Neural cell (in vitro differentiated cells): Measurements from ENCODE around the gene ARSB. TPM values are rescaled to one million over a fixed set of nuclear protein-coding genes. Genes with fewer than 3 reads are reported as not detected.

Source experiments
- H2AFZ ChIP-seq: fragments of 200-600, 300-800 bp; sonication (generic), shearing (Covaris generic); 2 replicates; pipeline ENCODE4 v1.6.0; 2014; ENCODE audit warnings: low read depth, mild to moderate bottlenecking, antibody characterized with exemption, low read length, moderate library complexity
- H3F3A ChIP-seq: fragments of 200-600 bp; shearing (Covaris generic); 2 replicates; pipeline ENCODE4 v1.6.1; 2016; ENCODE audit warnings: mild to moderate bottlenecking, moderate library complexity, mixed read lengths, antibody characterized with exemption, low read length; ENCODE audit not compliant: insufficient read depth, poor library complexity, severe bottlenecking
- H3K27ac ChIP-seq: fragments of 200-600, 300-800 bp; sonication (generic), shearing (Covaris generic); 2 replicates; pipeline ENCODE4 v1.5.1; 2014; ENCODE audit warnings: mild to moderate bottlenecking, low read length, moderate library complexity
- H3K27me3 ChIP-seq: fragments of 300-800, 200-600 bp; sonication (generic), shearing (Covaris generic); 2 replicates; pipeline ENCODE4 v1.6.0; 2014; ENCODE audit warnings: mild to moderate bottlenecking, low read depth, low read length, moderate library complexity; ENCODE audit not compliant: insufficient read depth
- H3K36me3 ChIP-seq: fragments of 300-800, 200-600 bp; sonication (generic), shearing (Covaris generic); 2 replicates; pipeline ENCODE4 v1.5.1; 2014; ENCODE audit warnings: mild to moderate bottlenecking, antibody characterized with exemption, low read length, moderate library complexity; ENCODE audit not compliant: insufficient read depth
- H3K4me2 ChIP-seq: fragments of 300-800, 200-600 bp; sonication (generic), shearing (Covaris generic); 2 replicates; pipeline ENCODE4 v1.6.0; 2014; ENCODE audit warnings: mild to moderate bottlenecking, low read length
- H3K4me3 ChIP-seq: fragments of 300-800, 200-600 bp; sonication (generic), shearing (Covaris generic); 2 replicates; pipeline ENCODE4 v1.5.1; 2014; ENCODE audit warnings: mild to moderate bottlenecking, low read length, moderate library complexity
- H3K79me2 ChIP-seq: fragments of 200-600 bp; shearing (Covaris generic); replicated peaks from 2 replicates; pipeline ENCODE4 v1.6.0; 2014; ENCODE audit warnings: mild to moderate bottlenecking, low read length, moderate library complexity; ENCODE audit not compliant: insufficient read depth
- H3K9ac ChIP-seq: fragments of 300-800, 200-600 bp; sonication (generic), shearing (Covaris generic); 2 replicates; pipeline ENCODE4 v1.6.1; 2016; ENCODE audit warnings: mild to moderate bottlenecking, low read length, mixed read lengths
- H3K9me2 ChIP-seq: fragments of 200-600 bp; shearing (Covaris generic); 2 replicates; pipeline ENCODE4 v1.6.1; 2016; ENCODE audit warnings: mild to moderate bottlenecking, low read length, mixed read lengths; ENCODE audit not compliant: insufficient read depth
- H3K9me3 ChIP-seq: fragments of 200-600, 300-800 bp; sonication (generic), shearing (Covaris generic); 2 replicates; pipeline ENCODE4 v1.6.1; 2016; ENCODE audit warnings: mild to moderate bottlenecking, mixed run types, low read length, moderate library complexity, mixed read lengths
- H4K20me1 ChIP-seq: fragments of 200-600 bp; shearing (Covaris generic); 2 replicates; pipeline ENCODE4 v1.6.1; 2016; ENCODE audit warnings: mild to moderate bottlenecking, mixed run types; ENCODE audit not compliant: insufficient read depth
- EP300 ChIP-seq: fragments of 450-650 bp; conservative IDR thresholded peaks from 2 replicates; pipeline ENCODE4 v1.6.1; 2014; ENCODE audit warnings: antibody characterized with exemption, mild to moderate bottlenecking, moderate library complexity; ENCODE audit not compliant: poor library complexity, severe bottlenecking
- EZH2 ChIP-seq: fragments of 200-600, 300-800 bp; shearing (Covaris generic), sonication (generic); IDR thresholded peaks from 2 replicates; pipeline ENCODE4 v1.6.1; 2014; ENCODE audit warnings: antibody characterized with exemption, low read length, borderline replicate concordance, mild to moderate bottlenecking; ENCODE audit not compliant: insufficient read depth, poor library complexity, severe bottlenecking
- MXI1 ChIP-seq: fragments of 450-650 bp; conservative IDR thresholded peaks from 2 replicates; pipeline ENCODE4 v1.6.1; 2014; ENCODE audit warnings: antibody characterized with exemption, mild to moderate bottlenecking; ENCODE audit not compliant: poor library complexity, severe bottlenecking
- POLR2AphosphoS5 ChIP-seq: IDR thresholded peaks from 2 replicates; pipeline ENCODE4 v1.6.1; 2012
- RAD21 ChIP-seq: fragments of 450-650 bp; conservative IDR thresholded peaks from 2 replicates; pipeline ENCODE4 v1.6.1; 2014; ENCODE audit warnings: antibody characterized with exemption, mild to moderate bottlenecking, moderate library complexity
- SMC3 ChIP-seq: fragments of 450-650 bp; conservative IDR thresholded peaks from 2 replicates; pipeline ENCODE4 v1.6.1; 2014; ENCODE audit warnings: antibody characterized with exemption, mild to moderate bottlenecking, moderate library complexity; ENCODE audit not compliant: poor library complexity
- TAF1 ChIP-seq: IDR thresholded peaks from 2 replicates; pipeline ENCODE4 v1.6.1; 2012; ENCODE audit warnings: low read depth
- polyA plus RNA-seq: library from polyadenylated mRNA; depleted of rRNA; stranded (reverse); fragments of >200 nt; gene quantifications from 2 replicates; pipeline ENCODE4 v1.2.3, GENCODE V29; 2014
- TF ChIP-seq, protein P1 (sequence below): fragments of 450-650 bp; IDR thresholded peaks from 2 replicates; pipeline ENCODE4 v1.5.1; 2014; ENCODE audit warnings: antibody characterized with exemption, mild to moderate bottlenecking, moderate library complexity; ENCODE audit not compliant: poor library complexity, severe bottlenecking
- TF ChIP-seq, protein P2 (sequence below): IDR thresholded peaks from 2 replicates; pipeline ENCODE4 v1.6.1; 2012; ENCODE audit warnings: borderline replicate concordance

Gene ARSB
- polyA plus RNA-seq, 1 donor from 2014 or later: 8.7 TPM

GRCh38 chr5:78785454-78785853 is 199.7 kb downstream of the ARSB start:
- Histone ChIP-seq H3K27ac (no peak overlapping the region), H3K4me3 (no peak overlapping the region), H3K27me3 (no peaks in the 10 kb centered on the region), H3F3A (no peaks in the 10 kb centered on the region), H2AFZ (no peak overlapping the region), H3K9ac (no peak overlapping the region), H3K79me2 (no peaks in the 10 kb centered on the region), H4K20me1 (no peaks in the 10 kb centered on the region), H3K4me2 (no peak overlapping the region), H3K9me2 (no peaks in the 10 kb centered on the region), H3K9me3 (no peaks in the 10 kb centered on the region), H3K36me3 (no peaks in the 10 kb centered on the region)
- no peak for TF ChIP-seq TAF1
- TF ChIP-seq POLR2AphosphoS5: peak; percentile 73
- TF ChIP-seq, protein P1, sequence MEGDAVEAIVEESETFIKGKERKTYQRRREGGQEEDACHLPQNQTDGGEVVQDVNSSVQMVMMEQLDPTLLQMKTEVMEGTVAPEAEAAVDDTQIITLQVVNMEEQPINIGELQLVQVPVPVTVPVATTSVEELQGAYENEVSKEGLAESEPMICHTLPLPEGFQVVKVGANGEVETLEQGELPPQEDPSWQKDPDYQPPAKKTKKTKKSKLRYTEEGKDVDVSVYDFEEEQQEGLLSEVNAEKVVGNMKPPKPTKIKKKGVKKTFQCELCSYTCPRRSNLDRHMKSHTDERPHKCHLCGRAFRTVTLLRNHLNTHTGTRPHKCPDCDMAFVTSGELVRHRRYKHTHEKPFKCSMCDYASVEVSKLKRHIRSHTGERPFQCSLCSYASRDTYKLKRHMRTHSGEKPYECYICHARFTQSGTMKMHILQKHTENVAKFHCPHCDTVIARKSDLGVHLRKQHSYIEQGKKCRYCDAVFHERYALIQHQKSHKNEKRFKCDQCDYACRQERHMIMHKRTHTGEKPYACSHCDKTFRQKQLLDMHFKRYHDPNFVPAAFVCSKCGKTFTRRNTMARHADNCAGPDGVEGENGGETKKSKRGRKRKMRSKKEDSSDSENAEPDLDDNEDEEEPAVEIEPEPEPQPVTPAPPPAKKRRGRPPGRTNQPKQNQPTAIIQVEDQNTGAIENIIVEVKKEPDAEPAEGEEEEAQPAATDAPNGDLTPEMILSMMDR: no peak
- TF ChIP-seq EZH2: no peak
- TF ChIP-seq, protein P2, sequence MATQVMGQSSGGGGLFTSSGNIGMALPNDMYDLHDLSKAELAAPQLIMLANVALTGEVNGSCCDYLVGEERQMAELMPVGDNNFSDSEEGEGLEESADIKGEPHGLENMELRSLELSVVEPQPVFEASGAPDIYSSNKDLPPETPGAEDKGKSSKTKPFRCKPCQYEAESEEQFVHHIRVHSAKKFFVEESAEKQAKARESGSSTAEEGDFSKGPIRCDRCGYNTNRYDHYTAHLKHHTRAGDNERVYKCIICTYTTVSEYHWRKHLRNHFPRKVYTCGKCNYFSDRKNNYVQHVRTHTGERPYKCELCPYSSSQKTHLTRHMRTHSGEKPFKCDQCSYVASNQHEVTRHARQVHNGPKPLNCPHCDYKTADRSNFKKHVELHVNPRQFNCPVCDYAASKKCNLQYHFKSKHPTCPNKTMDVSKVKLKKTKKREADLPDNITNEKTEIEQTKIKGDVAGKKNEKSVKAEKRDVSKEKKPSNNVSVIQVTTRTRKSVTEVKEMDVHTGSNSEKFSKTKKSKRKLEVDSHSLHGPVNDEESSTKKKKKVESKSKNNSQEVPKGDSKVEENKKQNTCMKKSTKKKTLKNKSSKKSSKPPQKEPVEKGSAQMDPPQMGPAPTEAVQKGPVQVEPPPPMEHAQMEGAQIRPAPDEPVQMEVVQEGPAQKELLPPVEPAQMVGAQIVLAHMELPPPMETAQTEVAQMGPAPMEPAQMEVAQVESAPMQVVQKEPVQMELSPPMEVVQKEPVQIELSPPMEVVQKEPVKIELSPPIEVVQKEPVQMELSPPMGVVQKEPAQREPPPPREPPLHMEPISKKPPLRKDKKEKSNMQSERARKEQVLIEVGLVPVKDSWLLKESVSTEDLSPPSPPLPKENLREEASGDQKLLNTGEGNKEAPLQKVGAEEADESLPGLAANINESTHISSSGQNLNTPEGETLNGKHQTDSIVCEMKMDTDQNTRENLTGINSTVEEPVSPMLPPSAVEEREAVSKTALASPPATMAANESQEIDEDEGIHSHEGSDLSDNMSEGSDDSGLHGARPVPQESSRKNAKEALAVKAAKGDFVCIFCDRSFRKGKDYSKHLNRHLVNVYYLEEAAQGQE: peak; percentile 19
- no peak for TF ChIP-seq RAD21
- no peak for TF ChIP-seq SMC3
- TF ChIP-seq EP300: peak; percentile 95
- no peak for TF ChIP-seq MXI1

- Histone ChIP-seq H3F3A (no peaks in the 10 kb centered on the region), H3K27me3 (no peaks in the 10 kb centered on the region), H3K9me3 (no peaks in the 10 kb centered on the region), H4K20me1 (no peaks in the 10 kb centered on the region), H3K79me2 (no peaks in the 10 kb centered on the region), H3K9ac (no peak overlapping the region), H3K4me2 (no peak overlapping the region), H2AFZ (no peak overlapping the region), H3K36me3 (no peaks in the 10 kb centered on the region), H3K9me2 (no peaks in the 10 kb centered on the region), H3K27ac (no peak overlapping the region), H3K4me3 (no peak overlapping the region)
- TF ChIP-seq EZH2 (no peak), RAD21 (no peak), EP300 (no peak), POLR2AphosphoS5 (no peak), SMC3 (no peak), MXI1 (no peak)
- TF ChIP-seq, protein P1: no peak
These were observed 201.5 kb downstream of the ARSB start for GRCh38 chr5:78783434-78784130.
